HCT116 (cell line): Measurements from ENCODE around the gene ZFAND6.

Experiments
- CTCF ChIP-seq, 3 experiments: fragments of 200-600 bp in 1 of 3; sonication (generic) in 1 of 3; IDR thresholded peaks in 2 of 3; conservative IDR thresholded peaks in 1 of 3; 2 replicates each; pipeline ENCODE4 v1.5.1; 2012 to 2017; ENCODE audit warnings: low read depth in 2 of 3, low read length in 2 of 3, antibody characterized with exemption in 1 of 3, borderline replicate concordance in 1 of 3, control low read depth in 1 of 3, mild to moderate bottlenecking in 1 of 3, mixed read lengths in 1 of 3, mixed run types in 1 of 3, moderate library complexity in 1 of 3; ENCODE audit not compliant: insufficient read depth in 1 of 3
- JUND ChIP-seq: IDR thresholded peaks from 2 replicates; pipeline ENCODE4 v1.6.1; 2012
- POLR2A ChIP-seq: IDR thresholded peaks from 2 replicates; pipeline ENCODE4 v1.7.0; 2011; ENCODE audit warnings: borderline replicate concordance; ENCODE audit not compliant: insufficient read depth, insufficient read length; ENCODE audit errors: extremely low read depth
- POLR2AphosphoS5 ChIP-seq: IDR thresholded peaks from 2 replicates; pipeline ENCODE4 v1.6.1; 2011; ENCODE audit warnings: mild to moderate bottlenecking, low read depth, low read length, moderate library complexity
- REST ChIP-seq: IDR thresholded peaks from 2 replicates; pipeline ENCODE4 v1.6.1; 2012; ENCODE audit warnings: low read depth
- ZBTB33 ChIP-seq: IDR thresholded peaks from 2 replicates; pipeline ENCODE4 v1.6.1; 2011; ENCODE audit warnings: mild to moderate bottlenecking, low read length, moderate library complexity; ENCODE audit not compliant: insufficient replicate concordance; ENCODE audit errors: extremely low read depth
- TF ChIP-seq, protein P1 (sequence below): IDR thresholded peaks from 2 replicates; pipeline ENCODE4 v1.6.1; 2012

DNA sequence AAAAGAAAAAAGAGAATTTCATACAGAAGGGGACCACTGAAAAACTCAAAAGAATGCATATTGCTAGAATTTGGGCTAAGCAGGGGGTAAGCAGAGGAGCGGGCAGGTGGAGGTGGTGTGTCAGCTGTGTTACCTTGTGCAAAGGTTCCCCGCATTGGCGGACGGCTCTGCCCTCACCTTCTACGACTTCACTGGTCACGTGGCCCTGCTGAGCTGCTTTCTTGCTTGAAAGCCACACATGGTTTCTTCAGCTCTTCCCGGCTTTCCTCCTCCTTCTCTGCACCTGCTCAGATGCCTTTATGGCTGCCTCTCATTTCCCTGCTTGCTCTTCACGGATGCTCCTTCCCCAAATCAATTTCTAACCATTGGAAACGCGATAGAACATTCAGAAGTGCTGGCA lies 123.8 kb downstream of the ZFAND6 start:
- TF ChIP-seq CTCF (IDR thresholded peaks at IDR 0.05 in 2 of 3, conservative IDR thresholded peaks at IDR 0.05 in 1 of 3; ENCODE audit: borderline replicate concordance in 1 of 3, insufficient read depth in 1 of 3, low read depth in 2 of 3, low read length in 2 of 3) (no peak), POLR2A (no peak), REST (no peak), JUND (no peak), ZBTB33 (no peak), POLR2AphosphoS5 (no peak)
- TF ChIP-seq, protein P1, sequence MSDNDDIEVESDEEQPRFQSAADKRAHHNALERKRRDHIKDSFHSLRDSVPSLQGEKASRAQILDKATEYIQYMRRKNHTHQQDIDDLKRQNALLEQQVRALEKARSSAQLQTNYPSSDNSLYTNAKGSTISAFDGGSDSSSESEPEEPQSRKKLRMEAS, result no peak
